WTC11 (cell line): ENCODE data around the gene IL23R. TPM values are rescaled to one million over a fixed set of nuclear protein-coding genes. Genes with fewer than 3 reads are reported as not detected.

Experiments
- ATAC-seq: fragments of 200-7000 bp; cut with Tn5 transposase; 2 replicates; pipeline ENCODE4 v1.10.0; 2021; ENCODE audit warnings: mild to moderate bottlenecking, moderate library complexity
- CTCF ChIA-PET: fragments of 300-600 bp; sonication (Branson Sonifier 250); formaldehyde crosslinking; loops from one replicate; lab custom pipeline; 2021; ENCODE audit warnings: antibody characterized with exemption; lab: Charles Lee
- POLR2A ChIA-PET: fragments of 350-600 bp; sonication (Branson Sonifier 250); formaldehyde crosslinking; loops from one replicate; lab custom pipeline; 2021; ENCODE audit warnings: antibody characterized with exemption; lab: Charles Lee
- DNase-seq: peaks from one replicate; pipeline ENCODE4 v3.0.0; 2021; ENCODE audit warnings: low spot score
- H3K27ac Mint-ChIP-seq: 2 replicates; pipeline ENCODE4 v1.8.0; 2021; ENCODE audit warnings: mixed read lengths
- H3K27me3 Mint-ChIP-seq: 2 replicates; pipeline ENCODE4 v1.8.0; 2021; ENCODE audit warnings: low read depth, mild to moderate bottlenecking, moderate library complexity, mixed read lengths
- H3K36me3 Mint-ChIP-seq: 2 replicates; pipeline ENCODE4 v1.8.0; 2021; ENCODE audit warnings: mixed read lengths
- H3K4me1 Mint-ChIP-seq: 2 replicates; pipeline ENCODE4 v1.8.0; 2022; ENCODE audit warnings: mixed read lengths
- H3K4me3 Mint-ChIP-seq: 2 replicates; pipeline ENCODE4 v1.8.0; 2021; ENCODE audit warnings: mild to moderate bottlenecking, moderate library complexity, mixed read lengths
- H3K9me3 Mint-ChIP-seq: 2 replicates; pipeline ENCODE4 v1.8.0; 2021; ENCODE audit warnings: mixed read lengths
- CREB1 ChIP-seq: sonication (generic); formaldehyde crosslinking; IDR thresholded peaks from 2 replicates; pipeline ENCODE4 v1.8.0; 2023; ENCODE audit warnings: mild to moderate bottlenecking, missing genetic modification reagents
- FOXP1 ChIP-seq: sonication (generic); formaldehyde crosslinking; IDR thresholded peaks from 2 replicates; pipeline ENCODE4 v1.8.0; 2022; ENCODE audit warnings: missing genetic modification reagents, mild to moderate bottlenecking, moderate library complexity, borderline replicate concordance
- SMAD3 ChIP-seq: sonication (generic); formaldehyde crosslinking; IDR thresholded peaks from 2 replicates; pipeline ENCODE4 v1.8.0; 2022; ENCODE audit warnings: missing genetic modification reagents, mild to moderate bottlenecking, borderline replicate concordance
- STAT6 ChIP-seq: sonication (generic); formaldehyde crosslinking; conservative IDR thresholded peaks from 2 replicates; pipeline ENCODE4 v1.8.1; 2023; ENCODE audit warnings: mild to moderate bottlenecking, low read depth, missing genetic modification reagents, moderate library complexity
- USF2 ChIP-seq: sonication (generic); formaldehyde crosslinking; IDR thresholded peaks from 2 replicates; pipeline ENCODE4 v1.8.1; 2023; ENCODE audit warnings: mild to moderate bottlenecking, missing genetic modification reagents, moderate library complexity
- ZNF219 ChIP-seq: sonication (generic); formaldehyde crosslinking; IDR thresholded peaks from 2 replicates; pipeline ENCODE4 v1.8.0; 2023; ENCODE audit warnings: missing genetic modification reagents, mild to moderate bottlenecking, borderline replicate concordance
- ZNF263 ChIP-seq: sonication (generic); formaldehyde crosslinking; IDR thresholded peaks from 2 replicates; pipeline ENCODE4 v1.8.1; 2022; ENCODE audit warnings: low read depth, mild to moderate bottlenecking, moderate library complexity, missing genetic modification reagents
- ZNF317 ChIP-seq: sonication (generic); formaldehyde crosslinking; IDR thresholded peaks from 2 replicates; pipeline ENCODE4 v1.8.1; 2023; ENCODE audit warnings: low read depth, mild to moderate bottlenecking, moderate library complexity, missing genetic modification reagents, borderline replicate concordance
- ZNF396 ChIP-seq: fragments of 250-450 bp; sonication (Bioruptor Pico); IDR thresholded peaks from 2 replicates; pipeline ENCODE4 v1.8.0; 2021; ENCODE audit warnings: mild to moderate bottlenecking, moderate library complexity, borderline replicate concordance
- ZNF423 ChIP-seq: fragments of 250-450 bp; sonication (Bioruptor Pico); IDR thresholded peaks from 2 replicates; pipeline ENCODE4 v2.1.2; 2022; ENCODE audit warnings: mild to moderate bottlenecking, moderate library complexity
- ZNF425 ChIP-seq: fragments of 250-450 bp; sonication (Bioruptor Pico); conservative IDR thresholded peaks from 2 replicates; pipeline ENCODE4 v1.9.0; 2021; ENCODE audit warnings: mild to moderate bottlenecking
- total RNA-seq: library from RNA; stranded (reverse); gene quantifications from 3 replicates; pipeline ENCODE4 v1.2.3, GENCODE V29; 2021
- TF ChIP-seq, protein P1 (sequence below): sonication (generic); formaldehyde crosslinking; IDR thresholded peaks from 2 replicates; pipeline ENCODE4 v1.8.0; 2022; ENCODE audit warnings: mild to moderate bottlenecking, missing genetic modification reagents
- TF ChIP-seq, protein P2 (sequence below): sonication (generic); formaldehyde crosslinking; IDR thresholded peaks from 2 replicates; pipeline ENCODE4 v1.8.1; 2023; ENCODE audit warnings: mild to moderate bottlenecking, missing genetic modification reagents, borderline replicate concordance
- TF ChIP-seq, protein P3 (sequence below): fragments of 250-450 bp; sonication (Bioruptor Pico); IDR thresholded peaks from 2 replicates; pipeline ENCODE4 v1.9.0; 2021; ENCODE audit warnings: moderate library complexity, mild to moderate bottlenecking, inconsistent platforms, borderline replicate concordance
- TF ChIP-seq, protein P4 (sequence below): sonication (generic); formaldehyde crosslinking; conservative IDR thresholded peaks from 2 replicates; pipeline ENCODE4 v1.8.1; 2022; ENCODE audit warnings: mild to moderate bottlenecking, missing genetic modification reagents

The IL23R gene
- total RNA-seq, 1 experiment from 2014 or later = not detected

DNA sequence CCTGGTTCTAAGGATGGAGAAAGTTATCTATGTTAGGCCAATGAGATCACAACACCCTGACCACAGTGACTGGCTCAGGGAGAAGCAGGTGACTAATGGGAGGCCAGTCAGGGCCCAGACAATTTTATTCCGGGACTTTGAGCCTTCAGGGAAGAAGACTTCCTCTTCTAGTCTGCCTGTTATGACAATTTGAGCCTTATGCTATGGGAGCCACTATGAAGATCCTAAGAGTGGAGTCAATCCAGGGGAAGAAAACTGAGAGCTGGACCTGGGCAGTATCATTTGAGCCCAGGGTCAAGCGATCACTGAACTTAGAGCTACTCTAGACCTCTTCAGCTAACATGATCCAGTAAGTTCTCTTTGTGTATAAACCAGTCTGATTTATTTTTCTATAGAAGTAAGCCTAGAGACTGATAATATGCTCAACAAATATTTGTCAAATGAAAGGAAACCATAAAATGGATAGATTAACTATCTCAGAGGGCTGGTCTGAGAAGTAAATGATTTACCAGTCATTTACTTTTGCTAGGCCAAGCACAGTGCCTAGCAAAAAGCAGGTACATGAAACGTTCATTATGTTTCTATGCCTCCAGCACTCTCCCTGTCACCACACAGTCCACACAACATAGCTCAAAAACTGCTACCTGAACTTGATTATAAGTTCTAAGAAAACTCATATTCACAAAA lies 27.3 kb upstream of the IL23R start:
- DNase-seq (no peak), ATAC-seq (no peak)
- Mint-ChIP-seq H3K4me3 (no peak overlapping the region), H3K4me1 (peaks cover 16% of the 10 kb centered on the region), H3K36me3 (no peaks in the 10 kb centered on the region), H3K27ac (no peak overlapping the region), H3K27me3 (peaks cover 8% of the 10 kb centered on the region; the same call in 1 of the 2 replicates), H3K9me3 (no peaks in the 10 kb centered on the region)
- POLR2A ChIA-PET = interaction anchor here (0.5 kb wide), 1 partner anchor 452 kb away, joined by 3 read pairs; no protein-coding TSS in a partner anchor
- CTCF ChIA-PET = no interaction called here
- TF ChIP-seq CREB1 (CRISPR knock-in tag) (no peak), FOXP1 (no peak)
- TF ChIP-seq, protein P1, sequence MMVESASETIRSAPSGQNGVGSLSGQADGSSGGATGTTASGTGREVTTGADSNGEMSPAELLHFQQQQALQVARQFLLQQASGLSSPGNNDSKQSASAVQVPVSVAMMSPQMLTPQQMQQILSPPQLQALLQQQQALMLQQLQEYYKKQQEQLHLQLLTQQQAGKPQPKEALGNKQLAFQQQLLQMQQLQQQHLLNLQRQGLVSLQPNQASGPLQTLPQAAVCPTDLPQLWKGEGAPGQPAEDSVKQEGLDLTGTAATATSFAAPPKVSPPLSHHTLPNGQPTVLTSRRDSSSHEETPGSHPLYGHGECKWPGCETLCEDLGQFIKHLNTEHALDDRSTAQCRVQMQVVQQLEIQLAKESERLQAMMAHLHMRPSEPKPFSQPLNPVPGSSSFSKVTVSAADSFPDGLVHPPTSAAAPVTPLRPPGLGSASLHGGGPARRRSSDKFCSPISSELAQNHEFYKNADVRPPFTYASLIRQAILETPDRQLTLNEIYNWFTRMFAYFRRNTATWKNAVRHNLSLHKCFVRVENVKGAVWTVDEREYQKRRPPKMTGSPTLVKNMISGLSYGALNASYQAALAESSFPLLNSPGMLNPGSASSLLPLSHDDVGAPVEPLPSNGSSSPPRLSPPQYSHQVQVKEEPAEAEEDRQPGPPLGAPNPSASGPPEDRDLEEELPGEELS (CRISPR knock-in tag) = no peak
- TF ChIP-seq, protein P2, sequence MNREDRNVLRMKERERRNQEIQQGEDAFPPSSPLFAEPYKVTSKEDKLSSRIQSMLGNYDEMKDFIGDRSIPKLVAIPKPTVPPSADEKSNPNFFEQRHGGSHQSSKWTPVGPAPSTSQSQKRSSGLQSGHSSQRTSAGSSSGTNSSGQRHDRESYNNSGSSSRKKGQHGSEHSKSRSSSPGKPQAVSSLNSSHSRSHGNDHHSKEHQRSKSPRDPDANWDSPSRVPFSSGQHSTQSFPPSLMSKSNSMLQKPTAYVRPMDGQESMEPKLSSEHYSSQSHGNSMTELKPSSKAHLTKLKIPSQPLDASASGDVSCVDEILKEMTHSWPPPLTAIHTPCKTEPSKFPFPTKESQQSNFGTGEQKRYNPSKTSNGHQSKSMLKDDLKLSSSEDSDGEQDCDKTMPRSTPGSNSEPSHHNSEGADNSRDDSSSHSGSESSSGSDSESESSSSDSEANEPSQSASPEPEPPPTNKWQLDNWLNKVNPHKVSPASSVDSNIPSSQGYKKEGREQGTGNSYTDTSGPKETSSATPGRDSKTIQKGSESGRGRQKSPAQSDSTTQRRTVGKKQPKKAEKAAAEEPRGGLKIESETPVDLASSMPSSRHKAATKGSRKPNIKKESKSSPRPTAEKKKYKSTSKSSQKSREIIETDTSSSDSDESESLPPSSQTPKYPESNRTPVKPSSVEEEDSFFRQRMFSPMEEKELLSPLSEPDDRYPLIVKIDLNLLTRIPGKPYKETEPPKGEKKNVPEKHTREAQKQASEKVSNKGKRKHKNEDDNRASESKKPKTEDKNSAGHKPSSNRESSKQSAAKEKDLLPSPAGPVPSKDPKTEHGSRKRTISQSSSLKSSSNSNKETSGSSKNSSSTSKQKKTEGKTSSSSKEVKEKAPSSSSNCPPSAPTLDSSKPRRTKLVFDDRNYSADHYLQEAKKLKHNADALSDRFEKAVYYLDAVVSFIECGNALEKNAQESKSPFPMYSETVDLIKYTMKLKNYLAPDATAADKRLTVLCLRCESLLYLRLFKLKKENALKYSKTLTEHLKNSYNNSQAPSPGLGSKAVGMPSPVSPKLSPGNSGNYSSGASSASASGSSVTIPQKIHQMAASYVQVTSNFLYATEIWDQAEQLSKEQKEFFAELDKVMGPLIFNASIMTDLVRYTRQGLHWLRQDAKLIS (CRISPR knock-in tag) = no peak

DNA sequence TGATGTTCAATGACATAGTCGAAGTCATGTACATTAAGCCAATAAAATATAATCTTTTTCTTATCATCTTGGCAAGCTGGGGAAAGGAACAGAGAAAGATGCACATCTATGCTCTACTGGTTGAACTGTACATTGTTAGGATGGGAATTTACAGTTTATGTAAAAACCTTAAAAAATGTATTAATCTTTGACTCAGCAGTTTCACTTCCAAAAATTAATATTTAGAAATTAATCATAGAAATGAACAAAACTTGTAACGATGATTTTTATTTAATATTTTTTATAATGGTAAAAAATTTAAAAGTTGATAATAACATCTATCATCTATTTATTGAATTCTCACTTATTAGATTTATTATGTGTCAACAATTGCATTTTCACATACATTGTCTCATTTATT lies 25.8 kb upstream of the IL23R start:
- H3K36me3 Mint-ChIP-seq = no peaks in the 10 kb centered on the region
- no peak overlapping the region for H3K27ac Mint-ChIP-seq
- H3K9me3 Mint-ChIP-seq = no peaks in the 10 kb centered on the region
- H3K27me3 Mint-ChIP-seq = peaks cover 3% of the 10 kb centered on the region; the same call in 1 of the 2 replicates
- ChIA-PET POLR2A (no interaction called here), CTCF (no interaction called here)
- no peak for ATAC-seq
- peaks cover 7% of the 10 kb centered on the region for H3K4me1 Mint-ChIP-seq
- no peak for DNase-seq
- H3K4me3 Mint-ChIP-seq = no peak overlapping the region
- TF ChIP-seq USF2 (CRISPR knock-in tag) = no peak
- TF ChIP-seq ZNF219 (CRISPR knock-in tag) = no peak
- no peak for TF ChIP-seq ZNF263
- TF ChIP-seq SMAD3 (CRISPR knock-in tag) = no peak
- no peak for TF ChIP-seq STAT6
- no peak for TF ChIP-seq ZNF425
- TF ChIP-seq ZNF317 (CRISPR knock-in tag) = no peak
- TF ChIP-seq, protein P3, sequence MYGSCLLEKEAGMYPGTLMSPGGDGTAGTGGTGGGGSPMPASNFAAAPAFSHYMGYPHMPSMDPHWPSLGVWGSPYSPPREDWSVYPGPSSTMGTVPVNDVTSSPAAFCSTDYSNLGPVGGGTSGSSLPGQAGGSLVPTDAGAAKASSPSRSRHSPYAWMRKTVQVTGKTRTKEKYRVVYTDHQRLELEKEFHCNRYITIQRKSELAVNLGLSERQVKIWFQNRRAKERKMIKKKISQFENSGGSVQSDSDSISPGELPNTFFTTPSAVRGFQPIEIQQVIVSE (CRISPR knock-in tag) = no peak
- no peak for TF ChIP-seq ZNF423 (CRISPR knock-in tag)
- TF ChIP-seq ZNF396 (CRISPR knock-in tag) = no peak
- TF ChIP-seq, protein P1 (CRISPR knock-in tag) = no peak
- TF ChIP-seq, protein P4, sequence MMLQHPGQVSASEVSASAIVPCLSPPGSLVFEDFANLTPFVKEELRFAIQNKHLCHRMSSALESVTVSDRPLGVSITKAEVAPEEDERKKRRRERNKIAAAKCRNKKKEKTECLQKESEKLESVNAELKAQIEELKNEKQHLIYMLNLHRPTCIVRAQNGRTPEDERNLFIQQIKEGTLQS (CRISPR knock-in tag) = no peak
